ENCODE data around the gene PSTPIP1.

The PSTPIP1 gene

DNA sequence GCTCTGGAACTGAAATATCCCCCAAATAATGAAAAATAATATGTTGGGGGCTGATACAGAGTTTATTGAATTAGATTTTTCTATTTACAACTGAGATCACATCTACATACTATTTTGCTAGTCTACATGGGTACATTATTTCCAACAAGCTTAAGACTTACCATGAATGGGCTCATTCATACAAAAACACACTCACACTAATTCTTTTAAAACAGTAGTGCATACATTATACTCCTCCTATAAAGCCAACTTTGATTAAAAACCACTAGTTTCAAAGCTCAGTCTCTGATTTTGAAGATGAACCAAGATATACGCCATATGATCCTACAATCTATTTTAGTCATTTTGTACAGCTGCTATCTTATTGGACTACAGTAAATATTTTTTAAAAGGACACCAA is 51.1 kb downstream of the PSTPIP1 start:
- DNase-seq, result no peak

DNA sequence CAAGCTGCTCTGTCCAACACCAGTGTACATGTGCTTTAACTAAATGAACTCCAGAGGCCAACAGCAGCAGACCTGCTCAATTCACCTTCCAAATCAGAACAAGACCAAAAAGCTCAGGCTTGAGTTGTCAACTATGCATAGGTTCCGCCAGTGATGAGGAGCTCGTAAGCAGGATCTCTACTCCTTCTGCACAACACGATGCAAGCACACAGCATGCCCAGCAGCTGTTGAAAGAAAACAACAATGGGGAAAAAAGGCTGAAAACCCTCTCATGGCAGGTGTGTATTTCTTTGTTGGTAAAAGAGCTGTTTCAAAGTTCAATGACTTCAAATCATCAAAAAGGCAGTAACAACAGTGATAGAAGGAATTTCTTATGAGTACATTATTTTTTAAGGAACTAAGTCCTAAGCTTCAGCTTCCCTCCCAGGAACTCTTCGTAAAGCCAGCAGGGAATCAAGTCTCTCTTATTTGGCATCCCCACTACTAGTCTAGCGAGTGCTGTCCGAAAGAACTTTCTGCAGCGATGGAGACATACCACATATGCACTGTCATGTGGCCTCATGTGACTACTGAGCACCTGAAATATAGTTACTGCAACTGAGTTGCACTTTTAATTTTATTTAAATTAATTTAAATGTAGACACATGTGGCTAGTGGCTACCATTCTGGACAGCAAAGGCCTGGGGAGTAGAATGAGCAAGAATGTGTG is 51.9 kb downstream of the PSTPIP1 start:
- DNase-seq, result no peak

DNA sequence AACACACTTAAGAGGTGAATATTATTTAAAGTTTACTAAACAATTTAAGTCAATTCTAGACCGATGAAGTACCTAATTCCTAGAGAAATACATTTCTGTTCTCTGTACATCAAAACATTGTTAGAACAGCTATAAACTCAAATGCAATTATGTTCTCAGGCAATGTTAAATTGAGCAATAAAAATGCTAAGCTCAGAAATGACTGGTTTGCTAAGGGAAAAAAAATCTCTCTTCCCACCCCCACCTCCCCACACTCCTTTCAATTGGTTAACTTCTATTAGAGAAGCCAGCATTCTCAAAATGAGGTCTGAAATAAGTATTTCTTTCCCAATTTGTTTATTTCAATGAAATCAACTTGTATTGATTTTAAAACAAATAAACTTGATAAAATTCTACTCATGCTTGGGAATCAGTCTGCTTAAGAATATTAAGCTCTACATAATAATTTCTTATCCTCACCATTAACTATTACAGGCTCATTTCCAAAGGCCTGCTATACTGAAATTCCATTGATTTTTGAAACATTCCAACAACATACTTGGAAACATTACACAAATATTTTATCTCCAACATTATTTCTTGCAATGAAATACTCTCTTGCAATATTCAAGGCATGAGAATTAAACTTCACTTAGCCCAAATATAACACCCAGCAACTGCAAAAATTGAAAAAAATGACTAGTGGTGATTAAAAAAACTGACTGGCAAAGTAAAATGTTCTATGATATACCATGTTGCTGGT is 53.4 kb downstream of the PSTPIP1 start:
- no peak for DNase-seq

DNA sequence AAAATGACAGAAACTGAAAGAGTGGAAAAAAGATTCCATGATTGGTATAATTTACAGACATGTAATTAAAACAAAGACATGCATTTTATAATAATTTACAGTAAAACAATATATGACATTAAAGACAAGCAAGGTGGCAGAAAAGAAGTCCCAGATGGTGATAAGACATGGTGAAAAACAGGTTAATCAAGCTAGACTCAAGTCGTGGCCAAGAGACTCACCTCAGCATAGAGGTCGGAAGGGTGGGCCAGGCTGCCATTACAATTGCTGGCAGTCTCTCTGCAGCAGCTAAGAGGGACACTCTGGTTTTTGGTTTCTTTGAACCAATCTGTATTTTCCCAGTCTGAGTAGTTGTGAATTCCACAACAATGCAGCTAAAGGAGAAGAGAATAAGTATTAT is 57.6 kb downstream of the PSTPIP1 start:
- DNase-seq, result no peak

DNA sequence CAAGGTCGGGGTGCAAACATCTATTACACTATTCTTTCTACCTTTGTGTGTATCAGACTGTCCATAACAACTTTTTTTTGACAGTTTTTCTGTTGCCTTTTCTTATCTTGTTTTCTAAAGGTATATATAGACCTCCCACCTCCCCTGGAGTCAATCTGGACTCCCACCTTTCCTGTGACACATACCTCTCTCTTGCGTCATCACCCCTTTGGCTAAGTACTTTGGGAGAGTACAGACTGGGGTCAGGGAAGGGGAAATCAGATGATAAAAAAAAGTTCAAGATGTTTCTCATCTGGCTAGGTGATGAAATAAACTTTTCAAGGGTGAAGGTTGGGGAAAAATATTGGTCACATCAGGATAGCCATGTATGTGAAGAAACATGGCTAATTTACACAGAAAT is 58.8 kb downstream of the PSTPIP1 start:
- no peak for DNase-seq

DNA sequence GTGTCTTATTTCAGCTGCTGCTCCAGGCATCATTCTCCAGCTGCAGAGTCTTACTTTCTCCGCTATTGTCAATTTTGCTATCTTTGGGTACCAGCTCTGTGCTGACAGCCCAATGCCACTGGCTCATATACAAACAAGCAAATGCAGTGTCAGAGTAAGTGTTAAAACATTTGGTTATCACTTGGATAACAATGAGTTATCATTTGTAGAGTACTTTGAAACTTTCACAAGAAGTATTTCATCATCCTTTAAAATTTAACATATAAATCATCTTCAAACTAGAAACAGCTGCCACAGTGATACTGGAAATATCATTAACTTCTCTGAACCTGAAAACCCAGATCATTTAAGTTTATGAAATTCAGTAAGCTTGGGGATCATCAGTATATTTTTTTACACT is 62.1 kb downstream of the PSTPIP1 start:
- no peak for DNase-seq

DNA sequence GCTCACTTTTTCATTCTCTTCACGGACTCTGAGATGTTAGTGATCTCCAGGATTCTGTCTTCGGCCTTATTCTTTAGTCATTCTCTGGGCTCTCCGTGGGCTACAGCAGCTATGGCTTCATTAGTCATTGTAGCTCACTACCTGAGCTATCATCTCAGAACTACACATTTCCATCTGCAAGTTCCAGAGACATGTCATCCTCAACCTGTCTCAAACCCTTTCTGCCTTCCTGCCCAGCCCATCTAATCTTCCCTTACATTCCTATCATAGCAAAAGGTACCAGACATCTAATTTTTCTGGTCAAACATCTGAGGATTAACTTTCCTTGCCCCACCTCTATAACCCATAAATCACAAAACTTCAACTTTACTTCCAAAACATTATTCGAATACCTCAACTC is 62.8 kb downstream of the PSTPIP1 start:
- DNase-seq, result no peak

DNA sequence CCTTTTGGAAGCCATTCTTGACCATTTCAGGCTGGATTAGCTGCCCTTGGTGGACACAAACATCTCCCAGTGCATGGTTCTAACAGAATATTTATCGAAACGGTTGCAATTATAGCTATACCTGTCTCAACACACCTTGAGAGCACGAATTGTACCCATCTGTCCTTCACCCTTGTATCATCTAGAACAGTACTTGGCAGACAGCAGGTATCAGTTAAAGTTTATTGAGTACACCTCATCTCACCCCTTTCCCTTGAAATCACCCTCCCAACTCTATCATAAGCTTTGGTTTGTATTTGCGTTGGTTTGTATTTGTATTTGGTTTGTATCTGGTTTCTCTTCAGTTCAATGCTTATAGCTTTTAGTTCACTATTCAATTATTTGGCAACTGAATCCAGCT is 63.5 kb downstream of the PSTPIP1 start:
- DNase-seq, result no peak

DNA sequence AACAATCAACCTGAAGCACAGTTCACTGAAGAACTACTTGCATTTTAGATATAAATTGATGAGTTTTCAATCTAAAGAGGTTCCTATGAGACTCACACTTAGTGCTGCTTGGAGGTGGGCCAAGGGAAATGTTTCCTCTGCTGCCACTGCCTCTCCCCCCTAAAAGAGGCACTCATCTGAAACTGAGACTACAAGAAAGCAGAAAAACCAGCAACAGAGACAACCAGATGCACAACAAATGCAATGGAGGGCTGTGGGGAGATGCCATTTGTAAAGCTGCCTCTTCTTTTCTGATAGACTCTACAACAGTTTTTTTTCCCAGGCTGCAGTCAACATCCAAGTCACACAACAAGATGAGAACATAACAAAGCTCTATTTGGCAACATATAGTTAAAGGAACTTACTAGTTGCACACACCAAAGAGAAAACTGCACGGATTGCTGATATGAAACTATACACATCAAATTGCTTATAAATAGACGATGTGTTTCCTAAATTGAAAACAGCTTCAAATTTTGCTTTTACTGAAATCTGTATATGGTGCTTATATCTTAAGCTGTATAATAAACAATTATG is 64.9 kb downstream of the PSTPIP1 start:
- DNase-seq, result no peak

DNA sequence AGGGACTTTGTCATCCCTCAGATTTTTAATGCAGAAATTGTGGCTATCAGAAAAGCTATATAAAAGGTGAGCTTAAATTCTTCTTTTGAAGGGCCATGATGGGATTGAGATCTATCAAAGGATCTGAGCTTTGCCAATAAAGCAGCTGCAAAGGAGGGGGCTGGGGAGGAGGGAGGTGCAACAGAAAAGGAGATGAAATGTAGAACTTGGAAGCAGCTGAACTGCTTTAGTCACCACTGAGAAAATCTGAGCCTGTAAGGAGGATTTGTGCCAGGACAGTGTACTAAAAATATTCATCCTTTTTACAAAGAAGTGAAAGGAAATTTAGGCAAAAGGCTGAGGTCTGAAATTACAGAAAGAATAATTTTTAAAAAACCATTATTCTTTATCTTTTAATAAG is 65.6 kb downstream of the PSTPIP1 start:
- DNase-seq, result no peak

DNA sequence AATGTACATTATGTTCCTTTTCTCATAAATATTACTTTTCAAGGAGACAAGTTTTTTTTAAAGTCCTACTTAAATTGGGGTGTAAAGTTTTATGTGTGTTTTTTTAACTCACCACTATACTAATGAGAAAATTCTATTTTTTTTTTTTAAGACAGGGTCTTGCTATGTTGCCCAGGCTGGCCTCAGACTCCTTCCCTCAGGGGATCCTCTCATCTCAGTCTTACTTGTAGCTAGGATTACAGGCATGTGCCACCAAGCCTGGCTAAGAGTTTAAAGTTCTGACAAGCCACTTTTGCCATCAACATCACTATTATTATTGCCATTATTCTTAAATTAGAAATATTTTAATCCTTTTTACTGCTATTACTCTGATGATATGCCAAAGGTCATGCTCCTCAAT is 68.3 kb downstream of the PSTPIP1 start:
- DNase-seq, result no peak

DNA sequence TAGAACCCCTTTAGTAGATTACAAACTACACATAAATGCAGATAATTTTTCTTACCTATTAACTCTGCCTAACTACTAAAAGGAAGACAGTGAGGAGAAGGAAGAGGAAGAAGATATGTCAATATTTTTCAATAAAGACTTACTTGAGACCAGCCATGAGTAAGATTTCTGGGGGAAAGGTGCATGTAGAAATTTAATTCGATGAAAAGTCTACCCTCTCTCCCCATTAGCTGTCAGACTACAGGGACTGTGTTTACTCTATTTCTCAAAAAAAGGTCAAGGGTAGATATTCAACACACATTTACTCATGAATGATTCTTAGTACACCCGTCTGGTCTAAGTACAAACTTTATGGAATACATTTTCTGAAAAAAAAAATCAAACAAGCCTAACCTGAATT is 69.1 kb downstream of the PSTPIP1 start:
- DNase-seq, result no peak

DNA sequence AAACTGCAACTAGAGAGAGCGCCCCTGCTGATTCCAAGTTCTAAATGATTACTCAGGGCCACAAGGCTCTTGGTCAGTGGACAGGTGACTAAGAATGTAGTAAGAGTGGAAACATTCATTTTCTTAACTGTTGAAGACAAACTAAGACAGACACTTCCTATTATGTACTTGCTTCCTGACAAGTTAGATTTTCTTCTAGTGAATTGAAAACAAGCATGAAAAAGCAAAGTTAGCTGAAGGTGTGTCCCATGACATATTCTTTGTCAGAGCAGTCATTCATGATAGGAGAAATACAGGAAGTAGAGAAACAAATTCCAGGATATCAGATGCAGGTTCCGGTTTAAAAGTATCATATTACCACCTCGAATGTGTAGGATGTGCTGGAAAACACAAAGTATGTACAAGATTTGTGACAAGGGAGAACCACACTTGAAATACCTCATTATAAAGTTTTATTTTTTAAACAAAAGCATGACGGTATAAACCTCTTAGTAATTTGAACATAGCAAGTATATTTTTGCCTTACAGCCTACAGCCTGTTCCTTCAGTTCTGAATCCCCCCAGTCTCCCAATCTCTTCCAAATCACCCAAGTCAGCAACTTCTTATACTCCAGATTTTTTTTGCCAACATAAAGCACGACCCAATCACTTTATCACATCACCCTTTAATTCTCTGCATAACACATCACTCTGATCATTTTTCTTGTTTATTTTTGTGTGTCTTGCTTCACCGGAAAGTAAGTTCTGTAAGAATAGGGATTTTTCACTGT is 69.8 kb downstream of the PSTPIP1 start:
- DNase-seq, result no peak

DNA sequence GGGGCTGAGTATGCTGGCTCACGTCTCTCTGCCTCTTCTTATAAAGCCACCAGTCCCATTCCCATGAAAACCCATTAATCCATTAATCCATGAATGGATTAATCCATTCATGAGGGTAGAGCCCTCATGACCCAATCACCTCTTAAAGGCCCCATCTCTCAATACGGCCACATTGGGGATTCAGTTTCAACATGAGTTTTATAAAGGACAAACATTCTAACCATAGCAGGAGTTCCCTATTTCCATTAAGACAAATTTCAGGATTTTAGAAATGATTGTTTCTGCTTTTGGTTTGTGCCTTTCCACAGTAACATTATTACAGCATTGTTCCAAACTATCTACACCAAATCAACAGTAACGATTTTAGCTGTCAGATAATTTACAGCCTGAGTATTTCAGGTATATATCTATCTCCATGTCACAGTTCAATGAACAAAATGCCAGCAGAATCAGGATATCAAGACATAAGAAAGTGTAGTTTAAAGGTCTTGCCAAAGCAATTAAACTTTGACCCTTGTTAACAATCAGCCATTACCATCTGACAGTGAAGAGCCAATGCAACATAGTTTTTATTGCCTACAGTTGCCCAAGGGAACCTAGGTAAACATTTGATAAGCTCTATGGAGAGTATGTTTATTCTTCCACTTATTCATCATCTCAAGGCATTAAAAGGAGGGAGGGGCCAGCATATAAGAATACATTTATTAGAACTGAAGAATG is 72.2 kb downstream of the PSTPIP1 start:
- no peak for DNase-seq

DNA sequence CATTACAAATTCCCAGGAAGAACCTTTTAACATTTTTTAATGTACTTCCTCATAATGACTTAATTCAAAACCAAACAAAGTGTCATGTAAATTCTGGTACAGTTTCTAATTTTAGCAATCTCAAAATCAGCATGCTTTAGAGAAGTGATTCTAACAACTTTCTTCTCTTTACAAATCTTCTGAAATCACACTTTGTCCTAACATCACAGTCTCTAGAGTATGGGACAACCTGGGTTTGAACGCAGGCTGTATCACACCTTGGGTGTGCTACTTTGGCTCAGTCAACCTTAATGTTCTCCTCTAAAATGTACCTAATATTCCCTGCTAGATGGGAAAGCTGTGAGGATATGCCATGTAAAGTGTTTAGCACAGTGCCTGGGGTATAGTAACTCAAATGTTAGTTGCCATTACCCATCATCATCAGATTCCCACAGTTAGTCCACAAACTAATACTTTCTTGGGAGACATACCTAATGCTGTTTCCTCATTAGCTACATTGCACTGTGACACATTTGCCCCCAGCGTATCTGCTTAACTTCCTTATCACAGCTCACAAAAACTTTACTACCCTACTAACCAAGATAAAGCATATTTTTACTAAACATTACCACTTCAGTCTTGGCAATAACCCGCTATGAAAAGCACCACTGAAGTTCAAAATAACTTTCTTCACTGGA is 72.9 kb downstream of the PSTPIP1 start:
- no peak for DNase-seq

DNA sequence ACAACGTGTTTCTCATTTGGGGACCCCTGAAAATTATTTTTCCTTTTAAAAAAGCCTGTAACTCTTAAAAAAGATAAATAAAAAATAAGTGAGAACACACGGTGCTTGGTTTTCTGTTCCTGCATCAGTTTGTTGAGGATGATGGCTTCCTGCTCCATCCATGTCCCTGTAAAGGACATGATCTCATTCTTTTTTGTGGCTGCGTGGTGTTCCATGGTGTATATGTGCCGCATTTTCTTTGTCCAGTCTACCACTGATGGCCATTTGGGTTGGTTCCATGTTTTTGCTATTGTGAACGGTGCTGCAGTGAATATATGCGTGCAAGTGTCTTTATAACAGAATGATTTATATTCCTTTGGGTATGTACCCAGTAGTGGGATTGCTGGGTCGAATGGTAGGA is 73.7 kb downstream of the PSTPIP1 start:
- no peak for DNase-seq

DNA sequence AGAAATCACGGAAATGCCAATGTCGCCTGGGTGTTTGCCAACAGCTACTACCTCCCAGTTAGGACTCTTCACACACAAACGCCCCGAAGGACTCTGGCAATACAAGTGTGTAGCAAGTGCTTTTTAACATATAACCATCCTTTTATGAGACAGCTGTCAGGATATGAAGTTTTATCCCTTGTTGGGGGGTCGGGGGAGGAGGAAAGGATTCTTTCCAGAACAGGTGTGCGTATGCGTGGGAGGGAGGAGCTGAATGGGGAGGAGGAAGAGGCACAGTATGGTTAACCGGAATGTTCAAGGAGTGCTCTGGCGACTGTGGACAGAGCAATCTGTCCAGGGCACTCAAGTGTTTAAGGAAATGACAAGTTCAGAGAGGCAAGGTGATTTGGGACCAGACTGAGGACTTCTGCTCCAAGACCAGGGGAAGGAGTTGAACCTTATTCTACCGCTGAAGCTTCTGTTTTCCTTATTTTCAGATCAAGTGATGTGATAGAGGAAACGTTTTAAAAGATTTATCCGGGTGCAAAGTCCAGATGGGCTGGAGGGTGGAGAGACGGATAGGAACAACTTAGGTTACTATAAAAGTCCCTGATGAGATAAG is 74.7 kb downstream of the PSTPIP1 start:
- no peak for DNase-seq

DNA sequence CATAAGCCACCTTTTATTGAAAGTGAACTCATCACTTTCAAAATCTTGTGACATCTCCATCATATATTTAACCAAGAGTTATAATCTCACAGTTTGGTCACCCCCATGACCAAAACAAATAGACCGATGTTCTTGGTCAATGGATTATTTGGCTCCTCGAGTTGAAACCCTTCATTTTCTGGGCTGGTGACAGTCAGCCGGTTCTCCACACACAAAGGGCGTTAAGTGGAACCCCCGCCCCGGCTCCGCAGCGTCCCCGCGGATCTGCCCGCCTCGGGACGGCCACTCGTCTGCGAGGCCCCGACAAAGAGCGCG is 75.2 kb downstream of the PSTPIP1 start:
- DNase-seq, result no peak

DNA sequence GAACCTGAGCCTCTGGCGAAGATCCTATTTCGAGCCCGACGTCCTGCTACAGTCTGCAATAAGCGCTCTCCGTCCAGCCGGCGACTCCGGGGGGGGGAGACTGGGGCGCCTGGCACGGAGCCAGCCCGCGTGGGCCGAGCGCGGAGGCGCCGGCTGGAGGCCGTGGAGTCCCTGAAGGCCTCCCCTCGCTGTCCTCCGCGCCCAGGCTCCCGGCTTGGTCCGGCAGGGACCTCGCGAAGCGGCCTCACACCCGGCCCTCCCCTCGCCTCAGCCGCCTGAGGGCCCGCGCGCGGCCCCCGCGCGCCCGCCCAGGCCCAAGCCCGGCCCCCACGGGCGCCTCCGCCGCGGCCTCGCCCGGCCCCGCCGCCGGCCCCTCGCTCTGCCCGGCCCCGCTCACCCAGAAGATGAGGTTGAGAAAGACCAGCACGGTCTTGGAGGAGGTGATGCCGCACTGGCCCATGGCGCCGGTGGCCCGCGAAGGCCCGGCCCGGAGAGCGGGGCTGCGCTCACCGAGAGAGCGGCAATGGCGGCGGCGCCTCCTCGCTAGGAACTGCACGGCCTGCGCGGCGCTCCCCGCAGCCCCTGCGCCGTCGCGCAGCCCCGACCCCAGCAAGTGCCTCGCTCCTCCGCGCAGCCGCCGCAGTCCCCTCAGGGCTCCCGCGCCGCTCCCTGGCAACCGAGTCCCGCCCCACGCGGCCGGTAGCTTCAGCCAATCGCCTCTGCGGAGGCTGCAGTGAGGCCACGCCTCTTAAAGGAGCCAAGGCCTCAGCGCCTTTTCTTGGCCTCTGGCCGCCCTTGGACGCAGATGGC is 75.8 kb downstream of the PSTPIP1 start, which contains the start of gene TSPAN3:
Gene TSPAN3, minus strand, starts transcription at position 615 of the 810 bp plus-strand sequence. Its CDS starts 155 bp downstream, at position 460.
- DNase-seq, result peak; percentile 89

DNA sequence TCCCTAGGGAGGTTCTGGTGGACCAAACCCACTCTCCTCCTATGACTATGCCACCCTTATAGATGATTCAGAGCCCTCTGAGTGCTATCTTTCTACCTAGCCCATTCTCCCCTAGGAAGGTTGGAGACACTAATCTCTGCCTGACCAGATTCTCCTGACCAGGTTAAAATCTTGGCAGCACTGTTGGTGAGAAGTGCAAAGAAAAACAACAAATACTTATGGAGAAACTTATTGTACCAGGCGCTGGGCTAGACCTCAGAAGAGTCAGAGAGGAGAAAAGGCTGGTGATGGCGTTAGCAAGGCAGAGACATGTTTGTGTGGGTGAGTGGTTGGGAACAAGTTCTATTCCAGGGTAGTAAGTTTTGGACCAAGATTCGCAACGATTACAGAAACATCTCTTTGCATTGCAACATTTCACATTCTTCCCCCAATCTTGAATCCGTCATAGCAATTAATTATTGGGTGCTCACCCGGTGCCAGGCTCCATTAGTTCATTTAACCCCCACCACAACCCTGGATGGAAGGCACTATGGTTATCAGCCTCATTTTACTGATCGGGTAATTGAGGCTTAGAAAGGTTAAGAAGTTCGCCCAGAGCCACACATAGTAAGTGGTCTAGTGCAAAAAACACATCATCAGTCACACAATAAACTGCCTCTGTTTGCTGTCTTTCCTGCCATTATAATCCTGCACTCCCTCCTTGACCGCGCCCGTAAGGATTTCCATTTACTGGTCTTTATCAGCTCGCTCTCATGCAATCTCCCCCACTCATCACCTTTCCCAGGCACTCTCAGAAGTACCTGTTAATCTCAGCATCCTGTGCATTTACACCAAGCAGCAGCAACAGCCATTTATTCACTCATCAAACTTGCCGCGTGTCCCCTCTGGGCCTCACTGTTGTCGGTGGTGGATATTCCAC is 76.6 kb downstream of the PSTPIP1 start:
- DNase-seq, result no peak

Data from effector CD4-positive, alpha-beta T cell (primary cell).